ENCODE results near the gene APPL2.
"Not testable (repeated sequence)": the region's sequence is repeated elsewhere in the genome, so short reads cannot be mapped to it uniquely, and the experiment has no call there.

Gene APPL2

DNA sequence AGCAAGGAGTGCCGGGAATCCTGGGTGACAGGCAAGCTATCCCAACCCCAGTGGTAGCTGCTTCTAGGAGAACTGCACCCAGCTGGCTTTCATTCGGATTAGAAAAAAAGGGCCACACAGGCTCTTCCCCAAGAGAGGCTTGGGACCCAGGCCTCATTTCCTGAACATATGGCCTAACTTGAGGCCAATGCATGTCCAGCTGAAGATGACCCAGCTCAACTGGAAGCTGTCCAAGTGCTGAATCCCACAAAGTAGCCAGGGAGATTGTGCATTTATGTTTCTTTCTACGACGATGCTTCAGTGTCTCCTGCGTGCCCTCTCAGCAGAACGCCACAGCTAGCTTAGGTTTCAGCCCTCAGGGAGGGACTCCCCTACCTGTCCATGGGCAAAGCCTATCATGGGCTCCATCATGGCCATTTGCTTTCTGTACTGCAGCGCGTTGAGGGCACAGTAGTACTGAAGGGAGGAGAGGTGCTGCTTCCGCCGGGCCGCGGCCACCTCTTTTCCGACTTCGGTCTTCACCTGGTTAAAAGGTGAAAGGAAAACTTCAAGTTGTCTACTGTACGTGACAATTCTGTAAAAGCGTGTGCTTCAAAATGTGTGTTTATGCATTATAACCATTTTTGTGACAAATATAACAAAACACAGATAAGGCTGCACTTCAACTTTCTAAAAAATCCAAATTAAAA lies 29.1 kb downstream of the APPL2 start:
- in situ Hi-C loops (cut with HindIII; ENCODE audit: low pct_ligation_motif_present, low pct_unique_long_range_greater_than_20kb, low sequenced_read_pairs) = no loop called here

DNA sequence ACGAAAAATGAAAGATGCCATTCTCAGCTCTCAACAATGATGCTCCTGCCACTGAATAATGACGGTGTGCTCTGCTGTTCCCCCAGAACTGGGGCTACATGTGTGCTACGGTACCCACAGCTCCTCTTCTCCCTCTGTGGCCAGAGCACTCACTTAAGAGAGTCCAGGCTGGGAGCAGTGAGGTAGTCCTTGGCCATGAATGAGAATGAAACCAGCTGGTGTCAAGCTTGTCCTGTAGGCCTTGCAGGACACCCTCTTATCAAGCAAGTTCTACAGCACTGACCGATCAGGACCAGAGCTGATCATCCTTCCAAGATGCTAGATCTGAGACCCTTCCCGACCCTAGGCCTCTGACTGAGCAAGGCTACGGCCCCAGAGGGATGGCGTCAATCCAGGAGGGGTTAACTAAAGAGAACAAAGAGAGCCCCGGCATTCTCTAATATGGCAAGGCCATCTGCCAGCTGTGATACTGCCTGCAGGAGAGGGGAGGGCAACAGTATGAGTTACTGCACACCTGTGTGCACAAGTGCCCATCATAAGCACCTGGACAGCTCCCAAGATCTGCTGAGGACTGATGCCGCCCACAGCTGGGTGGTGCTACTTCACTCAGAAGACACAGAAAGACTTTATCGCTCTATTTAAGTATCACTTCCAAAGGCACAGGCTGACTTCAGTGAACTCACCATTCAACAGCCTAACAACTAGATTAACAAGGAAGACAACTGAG lies 30.5 kb downstream of the APPL2 start:
- no peak for DNase-seq
- in situ Hi-C loops (cut with HindIII; ENCODE audit: low pct_ligation_motif_present, low pct_unique_long_range_greater_than_20kb, low sequenced_read_pairs) = no loop called here

More for the DNA sequence above, 29.1 kb downstream of the APPL2 start:
- no peak for DNase-seq

DNA sequence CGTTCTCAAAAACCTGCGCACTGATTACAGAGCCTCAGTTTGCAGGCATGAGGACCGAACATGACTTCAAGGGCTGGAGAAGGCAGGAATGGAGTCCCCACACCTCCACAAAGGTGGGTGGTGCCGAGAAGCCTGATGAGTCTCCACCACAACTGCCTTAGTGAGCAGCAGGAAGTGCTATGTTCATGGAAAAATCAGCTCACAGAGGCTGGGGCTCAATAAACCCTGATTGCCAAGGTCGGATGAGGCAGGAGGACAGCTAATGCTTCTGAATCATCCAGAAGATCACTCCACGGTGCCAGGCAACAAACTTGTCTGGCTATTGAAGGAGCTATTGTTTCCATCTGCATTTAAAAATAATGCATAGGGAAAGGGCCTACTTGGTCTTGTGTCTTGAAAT lies 31.1 kb downstream of the APPL2 start:
- DNase-seq = no peak
- in situ Hi-C loops (cut with HindIII; ENCODE audit: low pct_ligation_motif_present, low pct_unique_long_range_greater_than_20kb, low sequenced_read_pairs) = no loop called here

GRCh38 chr12:105204127-105204526 lies 31.8 kb downstream of the APPL2 start:
- DNase-seq = no peak
- in situ Hi-C loops (cut with HindIII; ENCODE audit: low pct_ligation_motif_present, low pct_unique_long_range_greater_than_20kb, low sequenced_read_pairs) = no loop called here

- in situ Hi-C loops (cut with HindIII; ENCODE audit: low pct_ligation_motif_present, low pct_unique_long_range_greater_than_20kb, low sequenced_read_pairs) = no loop called here
Observed at GRCh38 chr12:105202202-105202601, 33.8 kb downstream of the APPL2 start.

DNA sequence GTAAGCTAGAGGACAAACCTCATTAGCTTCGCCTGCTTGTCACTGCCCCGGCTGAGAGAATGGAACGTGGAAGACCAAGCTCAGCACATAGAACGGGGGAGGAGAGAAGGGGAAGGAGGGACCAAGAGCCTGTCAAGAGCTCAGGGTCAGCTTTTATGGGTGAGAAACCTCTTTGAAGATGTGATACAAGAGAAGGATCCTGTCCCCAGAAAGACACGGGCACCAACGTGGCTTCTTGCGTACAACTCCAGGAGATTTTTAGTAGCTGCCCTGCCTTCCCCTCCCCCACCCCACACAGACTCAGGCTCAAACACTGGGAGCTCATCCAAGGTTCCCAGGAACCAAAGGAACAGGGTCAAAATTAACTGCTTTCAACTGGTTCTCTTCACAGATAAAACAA lies 34.7 kb downstream of the APPL2 start:
- in situ Hi-C loops (cut with HindIII; ENCODE audit: low pct_ligation_motif_present, low pct_unique_long_range_greater_than_20kb, low sequenced_read_pairs) = no loop called here
- no peak for DNase-seq

More at GRCh38 chr12:105202202-105202601, 33.8 kb downstream of the APPL2 start:
- DNase-seq = no peak

DNA sequence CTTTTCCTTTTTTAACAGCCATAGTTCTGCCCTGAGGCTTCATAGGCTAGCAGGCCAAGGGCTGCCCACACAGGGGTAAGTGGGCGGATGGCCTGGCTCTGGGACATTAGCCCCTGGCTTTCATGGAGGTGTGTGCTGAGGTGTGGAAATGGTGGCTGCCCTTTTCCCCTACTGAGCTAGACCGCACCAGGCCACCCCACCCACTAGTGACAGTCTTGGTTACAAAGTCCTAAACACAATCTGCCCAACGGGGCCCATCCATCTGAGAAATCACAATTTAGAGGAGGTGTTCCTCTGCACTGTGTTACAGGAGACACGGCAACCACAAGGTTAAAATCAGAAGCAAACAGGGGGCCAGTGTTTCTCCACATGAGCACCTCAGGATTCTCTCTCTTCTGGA lies 35.6 kb downstream of the APPL2 start:
- DNase-seq = no peak
- in situ Hi-C loops (cut with HindIII; ENCODE audit: low pct_ligation_motif_present, low pct_unique_long_range_greater_than_20kb, low sequenced_read_pairs) = no loop called here

DNA sequence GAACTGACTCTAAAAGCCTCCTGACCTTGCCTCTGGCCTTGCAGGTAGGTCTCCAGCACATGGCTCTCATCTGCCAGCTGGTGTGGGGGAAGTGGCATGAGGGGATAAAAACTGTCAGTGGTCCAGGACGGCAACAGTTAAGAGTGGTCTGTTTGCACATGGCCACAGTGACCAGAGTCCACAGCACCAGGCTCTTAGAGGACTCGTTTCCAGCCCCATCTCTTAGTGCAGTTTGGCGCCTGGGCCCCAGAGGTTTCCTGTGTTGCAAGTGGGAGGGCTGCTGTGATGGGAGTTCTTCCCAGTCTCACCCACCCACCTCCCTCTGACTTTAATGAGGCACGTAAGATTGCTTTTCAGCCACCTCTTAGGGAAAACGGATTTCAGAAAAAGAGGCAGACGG lies 37.0 kb downstream of the APPL2 start:
- DNase-seq = no peak
- in situ Hi-C loops (cut with HindIII; ENCODE audit: low pct_ligation_motif_present, low pct_unique_long_range_greater_than_20kb, low sequenced_read_pairs) = no loop called here

DNA sequence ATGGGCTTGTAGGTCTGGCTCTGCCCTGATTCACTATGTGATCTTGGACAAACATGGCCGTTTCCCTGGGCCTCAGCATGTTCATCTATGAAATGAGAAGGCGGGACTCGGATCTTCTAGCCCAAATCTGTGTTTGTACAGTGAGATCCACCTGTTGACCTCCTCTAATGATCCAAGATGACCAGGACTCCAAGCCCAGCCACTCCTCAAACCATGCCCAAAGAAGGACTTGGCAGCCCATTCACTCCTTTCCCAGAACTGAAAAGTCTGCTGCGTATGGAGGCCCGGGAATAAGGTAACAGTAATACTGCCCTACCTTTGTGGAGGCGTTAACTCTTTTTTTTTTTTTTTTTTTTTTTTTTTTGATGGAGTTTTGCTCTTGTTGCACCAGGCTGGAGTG lies 39.9 kb downstream of the APPL2 start:
- no peak for DNase-seq
- in situ Hi-C loops (cut with HindIII; ENCODE audit: low pct_ligation_motif_present, low pct_unique_long_range_greater_than_20kb, low sequenced_read_pairs) = no loop called here

- in situ Hi-C loops (cut with HindIII; ENCODE audit: low pct_ligation_motif_present, low pct_unique_long_range_greater_than_20kb, low sequenced_read_pairs) = no loop called here
Observed at GRCh38 chr12:105194947-105195346, 41.0 kb downstream of the APPL2 start.

DNA sequence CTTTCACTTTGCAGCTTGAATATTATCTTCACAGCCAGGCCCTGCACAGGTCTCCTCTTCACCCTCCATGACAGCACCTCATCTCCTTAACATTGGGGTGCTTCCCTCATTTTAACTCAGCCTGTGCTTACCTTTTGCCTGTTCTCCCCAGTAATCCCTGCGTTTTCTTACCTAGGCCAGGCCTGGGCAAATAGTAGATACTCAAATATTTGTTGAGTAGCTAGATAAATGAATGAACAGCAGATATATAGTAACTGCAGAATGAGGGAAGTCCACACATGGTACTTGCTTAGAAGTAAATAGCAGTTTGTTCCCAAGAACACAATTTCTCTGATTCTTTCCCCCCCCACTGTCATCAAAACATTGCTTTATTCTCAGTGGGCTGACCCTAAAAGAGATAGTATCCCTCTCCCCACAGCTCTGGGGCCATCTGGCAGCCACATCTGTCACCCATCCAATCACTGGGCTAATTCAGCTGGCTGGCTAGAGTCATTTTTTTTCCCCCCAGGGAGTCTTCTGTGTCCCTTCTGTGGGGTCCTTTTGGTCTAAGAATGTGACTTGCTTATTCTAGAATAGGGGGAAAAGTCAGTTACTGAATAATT lies 43.2 kb downstream of the APPL2 start:
- DNase-seq = no peak
- in situ Hi-C loops (cut with HindIII; ENCODE audit: low pct_ligation_motif_present, low pct_unique_long_range_greater_than_20kb, low sequenced_read_pairs) = no loop called here

More at GRCh38 chr12:105194947-105195346, 41.0 kb downstream of the APPL2 start:
- no peak for DNase-seq

GRCh38 chr12:105190530-105190929 lies 45.4 kb downstream of the APPL2 start:
- in situ Hi-C loops (cut with HindIII; ENCODE audit: low pct_ligation_motif_present, low pct_unique_long_range_greater_than_20kb, low sequenced_read_pairs) = no loop called here
- no peak for DNase-seq

DNA sequence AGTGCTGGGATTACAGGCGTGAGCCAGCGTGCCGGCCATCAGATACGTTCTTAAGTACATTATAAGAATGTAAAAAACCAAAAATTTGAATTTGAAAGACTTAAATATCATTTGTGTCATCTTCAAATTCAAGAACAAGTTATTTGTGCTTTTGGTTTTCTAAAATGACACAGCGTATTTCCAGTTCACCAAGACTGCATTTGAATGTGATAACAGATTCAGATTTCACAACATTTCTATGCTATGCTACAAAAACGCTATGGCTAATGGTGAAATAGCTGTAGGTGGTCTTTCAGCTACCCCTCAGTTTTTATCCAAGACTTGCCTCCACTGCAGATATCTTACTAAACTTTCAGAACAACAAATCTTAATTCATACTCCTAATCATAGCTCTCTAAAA lies 46.7 kb downstream of the APPL2 start:
- in situ Hi-C loops (cut with HindIII; ENCODE audit: low pct_ligation_motif_present, low pct_unique_long_range_greater_than_20kb, low sequenced_read_pairs) = no loop called here
- DNase-seq = no peak

DNA sequence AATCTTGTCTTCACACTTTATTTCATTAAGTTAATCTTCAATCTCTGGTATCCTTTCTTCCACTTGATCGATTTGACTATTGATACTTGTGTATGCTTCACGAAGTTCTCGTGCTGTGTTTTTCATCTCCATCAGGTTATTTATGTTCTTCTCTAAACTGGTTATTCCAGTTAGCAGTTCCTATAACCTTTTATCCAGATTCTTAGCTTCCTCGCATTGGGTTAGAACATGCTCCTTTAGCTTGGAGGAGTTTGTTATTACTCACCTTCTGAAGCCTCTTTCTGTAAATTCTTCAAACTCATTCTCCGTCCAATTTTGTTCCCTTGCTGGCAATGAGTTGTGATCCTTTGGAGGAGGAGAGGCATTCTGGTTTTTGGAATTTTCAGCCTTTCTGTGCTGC lies 52.0 kb downstream of the APPL2 start:
- in situ Hi-C loops (cut with HindIII; ENCODE audit: low pct_ligation_motif_present, low pct_unique_long_range_greater_than_20kb, low sequenced_read_pairs) = not testable (repeated sequence)

DNA sequence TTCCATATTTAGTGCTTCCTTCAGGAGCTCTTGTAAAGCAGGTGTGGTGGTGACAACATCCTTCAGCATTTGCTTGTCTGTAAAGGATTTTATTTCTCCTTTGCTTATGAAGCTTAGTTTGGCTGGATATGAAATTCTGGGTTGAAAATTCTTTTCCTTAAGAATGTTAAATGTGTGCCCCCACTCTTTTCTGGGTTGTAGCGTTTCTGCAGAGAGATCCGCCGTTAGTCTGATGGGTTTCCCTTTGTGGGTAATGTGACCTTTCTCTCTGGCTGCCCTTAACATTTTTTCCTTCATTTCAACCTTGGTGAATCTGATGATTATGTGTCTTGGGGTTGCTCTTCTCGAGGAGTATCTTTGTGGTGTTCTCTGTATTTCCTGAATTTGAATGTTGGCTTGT lies 52.6 kb downstream of the APPL2 start:
- in situ Hi-C loops (cut with HindIII; ENCODE audit: low pct_ligation_motif_present, low pct_unique_long_range_greater_than_20kb, low sequenced_read_pairs); DNase-seq: not testable (repeated sequence)

More for the DNA sequence above, 52.0 kb downstream of the APPL2 start:
- not testable (repeated sequence) for DNase-seq

DNA sequence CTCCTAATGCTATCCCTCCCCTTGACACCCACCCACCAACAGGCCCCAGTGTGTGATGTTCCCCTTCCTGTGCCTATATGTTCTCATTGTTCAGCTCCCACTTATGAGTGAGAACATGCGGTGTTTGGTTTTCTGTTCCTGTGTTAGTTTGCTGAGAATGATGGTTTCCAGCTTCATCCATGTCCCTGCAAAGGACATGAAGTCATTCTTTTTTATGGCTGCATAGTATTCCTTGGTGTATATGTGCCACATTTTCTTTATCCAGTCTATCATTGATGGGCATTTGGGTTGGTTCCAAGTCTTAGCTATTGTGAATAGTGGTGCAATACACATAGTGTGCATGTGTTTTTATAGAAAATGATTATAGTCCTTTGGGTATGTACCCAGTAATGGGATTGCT lies 56.9 kb downstream of the APPL2 start:
- DNase-seq; in situ Hi-C loops (cut with HindIII; ENCODE audit: low pct_ligation_motif_present, low pct_unique_long_range_greater_than_20kb, low sequenced_read_pairs): not testable (repeated sequence)

DNA sequence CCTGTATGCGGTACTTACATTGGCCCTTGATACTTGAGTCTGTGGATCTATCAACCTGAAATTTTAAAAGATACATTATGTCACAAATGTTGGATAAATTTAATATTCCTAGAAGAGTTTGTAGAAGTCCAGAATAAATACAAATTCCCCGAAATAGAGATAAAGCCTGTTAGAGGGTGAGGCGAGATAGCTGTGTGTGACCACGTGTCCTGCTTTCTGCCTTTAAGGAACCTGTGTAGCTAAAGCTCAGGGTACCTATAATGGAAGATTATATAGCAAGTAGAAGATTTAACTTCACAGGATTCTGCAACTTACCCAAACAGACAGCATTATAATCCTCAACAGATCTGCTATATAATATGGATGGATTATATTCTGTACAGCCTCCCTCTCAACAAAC lies 58.8 kb downstream of the APPL2 start:
- in situ Hi-C loops (cut with HindIII; ENCODE audit: low pct_ligation_motif_present, low pct_unique_long_range_greater_than_20kb, low sequenced_read_pairs) = no loop called here
- DNase-seq = no peak

DNA sequence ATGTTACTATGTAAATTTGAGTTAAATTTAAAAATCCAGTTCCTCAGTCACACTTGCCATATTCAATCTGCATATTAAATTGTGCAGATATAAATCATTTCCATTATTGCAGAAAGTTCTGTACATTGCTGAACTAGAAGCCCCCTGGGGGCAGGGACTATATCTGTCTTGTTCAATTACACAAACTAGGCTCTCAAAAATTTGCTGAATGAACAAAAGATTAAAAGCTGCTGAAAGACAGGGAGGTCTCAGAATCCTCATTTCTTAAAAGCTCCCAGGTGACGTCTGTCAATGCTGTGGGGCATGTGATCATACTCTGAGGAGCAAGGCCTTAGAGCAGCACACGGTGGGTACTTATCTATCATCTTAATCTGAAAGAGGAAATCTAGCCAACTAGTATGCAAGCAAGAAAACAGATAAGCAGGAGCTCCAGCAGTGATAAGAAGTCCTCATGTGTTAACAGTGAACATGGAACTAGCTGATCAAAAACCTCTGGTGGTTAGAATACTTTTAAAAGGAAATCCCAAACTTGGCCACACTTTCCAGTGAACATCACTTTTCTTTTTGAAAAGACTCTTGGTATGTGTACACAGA lies 60.5 kb downstream of the APPL2 start:
- DNase-seq = no peak
- in situ Hi-C loops (cut with HindIII; ENCODE audit: low pct_ligation_motif_present, low pct_unique_long_range_greater_than_20kb, low sequenced_read_pairs) = no loop called here

DNA sequence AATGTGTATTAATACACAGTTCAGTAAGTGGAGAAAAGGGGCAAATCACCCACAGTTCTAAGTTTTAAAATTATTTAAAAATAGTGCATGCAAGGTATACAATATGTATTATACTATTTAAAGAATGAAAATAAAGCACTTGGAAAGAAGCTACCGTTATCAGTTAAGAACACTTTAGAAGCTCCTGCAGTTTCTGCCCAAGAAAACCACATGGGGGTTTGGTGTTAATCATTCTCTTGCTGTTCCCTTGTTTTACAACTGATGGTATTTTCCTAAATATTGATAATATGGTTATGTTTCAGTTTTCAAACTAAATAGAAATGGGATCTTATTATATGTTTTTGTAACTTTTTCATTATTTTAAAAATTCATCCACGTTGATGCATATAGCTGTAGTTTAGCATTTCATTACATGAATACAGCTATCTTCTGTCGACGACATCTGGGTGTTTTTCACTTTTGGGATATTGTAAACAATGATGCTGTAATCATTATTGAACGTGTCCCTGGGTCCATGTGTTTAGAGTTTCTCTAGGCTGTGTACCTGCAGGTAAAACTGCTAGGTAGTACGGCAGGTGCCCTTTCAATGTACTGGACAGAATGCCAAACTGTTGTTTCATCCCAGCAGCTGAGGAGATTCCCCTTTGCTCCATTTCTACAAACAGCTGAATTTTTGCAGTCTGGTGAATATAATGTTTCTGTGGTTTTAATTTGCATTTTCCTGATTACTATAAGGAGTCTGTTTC lies 64.1 kb downstream of the APPL2 start:
- in situ Hi-C loops (cut with HindIII; ENCODE audit: low pct_ligation_motif_present, low pct_unique_long_range_greater_than_20kb, low sequenced_read_pairs) = no loop called here
- no peak for DNase-seq

All from ACHN (cell line).